Measurements from ENCODE around the gene PRRT4.

The PRRT4 gene

GRCh38 chr7:128394904-128395496 lies 33.5 kb upstream of the PRRT4 start:
- DNase-seq, result no peak

- DNase-seq, result no peak
Observed at GRCh38 chr7:128393526-128394330, 32.2 kb upstream of the PRRT4 start.

- DNase-seq, result no peak
Observed at GRCh38 chr7:128392446-128393327, 31.2 kb upstream of the PRRT4 start.

- no peak for DNase-seq
Observed at GRCh38 chr7:128391805-128392204, 30.3 kb upstream of the PRRT4 start.

GRCh38 chr7:128390871-128391565 lies 29.5 kb upstream of the PRRT4 start:
- no peak for DNase-seq

GRCh38 chr7:128389618-128390329 lies 28.3 kb upstream of the PRRT4 start:
- no peak for DNase-seq

GRCh38 chr7:128389085-128389617 lies 27.7 kb upstream of the PRRT4 start:
- no peak for DNase-seq

GRCh38 chr7:128388145-128388485 lies 26.6 kb upstream of the PRRT4 start:
- DNase-seq, result no peak

GRCh38 chr7:128387216-128388144 lies 26.0 kb upstream of the PRRT4 start:
- peak; percentile 55 to 92 for DNase-seq

- no peak for DNase-seq
Observed at GRCh38 chr7:128385988-128386925, 24.8 kb upstream of the PRRT4 start.

GRCh38 chr7:128384726-128385125 lies 23.2 kb upstream of the PRRT4 start:
- DNase-seq, result no peak

GRCh38 chr7:128383776-128384175 lies 22.3 kb upstream of the PRRT4 start:
- DNase-seq, result peak in 1 of 2 donors; percentile 38

- DNase-seq, result peak; percentile 33 to 41
Observed at GRCh38 chr7:128381161-128381821, 19.8 kb upstream of the PRRT4 start.

- DNase-seq, result no peak
Observed at GRCh38 chr7:128380483-128381106, 19.1 kb upstream of the PRRT4 start.

GRCh38 chr7:128379900-128380479 lies 18.5 kb upstream of the PRRT4 start:
- DNase-seq, result no peak

GRCh38 chr7:128378637-128379036 lies 17.1 kb upstream of the PRRT4 start:
- DNase-seq, result no peak

GRCh38 chr7:128376077-128376476 lies 14.6 kb upstream of the PRRT4 start:
- peak in 1 of 2 donors; percentile 74 for DNase-seq

GRCh38 chr7:128374041-128374440 lies 12.6 kb upstream of the PRRT4 start:
- DNase-seq, result no peak

Data from inflammatory macrophage treated with lipopolysaccharide for 1 hour (primary cell).